ENCODE data around the gene AQR. TPM values are rescaled to one million over a fixed set of nuclear protein-coding genes. Genes with fewer than 3 reads are reported as not detected.

Gene AQR
- total RNA-seq, 1 donor from 2014 or later, result 38.0 TPM

DNA sequence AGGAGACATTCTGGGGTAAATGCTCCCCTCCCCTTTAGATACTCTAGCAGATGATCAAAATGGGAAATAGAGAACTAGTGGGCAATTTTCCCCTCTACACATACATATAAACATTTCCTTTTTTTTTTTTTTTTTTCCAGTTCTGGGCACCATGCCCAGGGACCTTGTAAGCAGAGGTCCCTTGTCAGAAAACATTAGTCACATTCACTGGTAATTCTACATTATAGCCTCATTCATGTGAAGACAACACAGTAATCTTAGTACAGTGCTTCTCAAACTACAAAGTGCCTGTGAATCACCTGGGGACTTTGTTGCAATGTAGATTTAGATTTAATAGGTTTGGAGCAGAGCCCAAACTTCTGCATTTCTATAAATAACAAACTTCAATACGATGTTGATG, 114.1 kb downstream of the AQR start:
- peaks cover 3% of the 10 kb centered on the region for H3K4me1 Mint-ChIP-seq (ENCODE audit: unreplicated experiment)
- peaks cover 29% of the 10 kb centered on the region for H3K36me3 Mint-ChIP-seq
- H3K9me3 Mint-ChIP-seq, result no peaks in the 10 kb centered on the region
- no peak for DNase-seq (ENCODE audit: extremely low spot score, unreplicated experiment)
- H3K27me3 Mint-ChIP-seq, result no peaks in the 10 kb centered on the region
- TF ChIP-seq, protein P1, sequence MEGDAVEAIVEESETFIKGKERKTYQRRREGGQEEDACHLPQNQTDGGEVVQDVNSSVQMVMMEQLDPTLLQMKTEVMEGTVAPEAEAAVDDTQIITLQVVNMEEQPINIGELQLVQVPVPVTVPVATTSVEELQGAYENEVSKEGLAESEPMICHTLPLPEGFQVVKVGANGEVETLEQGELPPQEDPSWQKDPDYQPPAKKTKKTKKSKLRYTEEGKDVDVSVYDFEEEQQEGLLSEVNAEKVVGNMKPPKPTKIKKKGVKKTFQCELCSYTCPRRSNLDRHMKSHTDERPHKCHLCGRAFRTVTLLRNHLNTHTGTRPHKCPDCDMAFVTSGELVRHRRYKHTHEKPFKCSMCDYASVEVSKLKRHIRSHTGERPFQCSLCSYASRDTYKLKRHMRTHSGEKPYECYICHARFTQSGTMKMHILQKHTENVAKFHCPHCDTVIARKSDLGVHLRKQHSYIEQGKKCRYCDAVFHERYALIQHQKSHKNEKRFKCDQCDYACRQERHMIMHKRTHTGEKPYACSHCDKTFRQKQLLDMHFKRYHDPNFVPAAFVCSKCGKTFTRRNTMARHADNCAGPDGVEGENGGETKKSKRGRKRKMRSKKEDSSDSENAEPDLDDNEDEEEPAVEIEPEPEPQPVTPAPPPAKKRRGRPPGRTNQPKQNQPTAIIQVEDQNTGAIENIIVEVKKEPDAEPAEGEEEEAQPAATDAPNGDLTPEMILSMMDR (conservative IDR thresholded peaks at IDR 0.05), result no peak
- no peak overlapping the region for H3K4me3 Mint-ChIP-seq
- H3K27ac Mint-ChIP-seq, result no peak overlapping the region

DNA sequence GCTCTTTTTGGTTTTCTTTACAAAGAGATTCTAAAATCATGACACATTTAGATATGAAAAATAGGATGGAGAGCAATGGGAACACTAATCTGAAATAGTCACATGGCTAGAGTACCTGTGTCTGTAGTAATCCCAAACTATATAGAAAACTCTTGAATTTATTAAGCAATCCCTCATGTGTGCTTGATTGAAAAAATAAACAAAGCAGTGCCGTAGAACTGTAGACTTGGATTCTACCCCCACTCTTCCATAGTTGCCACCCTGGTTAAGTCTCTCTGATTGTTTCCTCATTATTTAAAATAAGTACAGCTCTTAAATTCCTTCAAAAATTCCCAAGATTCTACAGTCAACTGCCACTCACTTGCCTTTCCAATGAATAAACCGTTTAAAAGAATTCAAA, 115.3 kb downstream of the AQR start:
- H3K4me3 Mint-ChIP-seq, result no peak overlapping the region
- H3K27ac Mint-ChIP-seq, result no peak overlapping the region
- H3K36me3 Mint-ChIP-seq, result peaks cover 21% of the 10 kb centered on the region
- H3K9me3 Mint-ChIP-seq, result no peaks in the 10 kb centered on the region
- H3K27me3 Mint-ChIP-seq, result no peaks in the 10 kb centered on the region
- TF ChIP-seq, protein P1 (conservative IDR thresholded peaks at IDR 0.05), result no peak
- DNase-seq (ENCODE audit: extremely low spot score, unreplicated experiment), result no peak
- H3K4me1 Mint-ChIP-seq (ENCODE audit: unreplicated experiment), result peaks cover 3% of the 10 kb centered on the region

DNA sequence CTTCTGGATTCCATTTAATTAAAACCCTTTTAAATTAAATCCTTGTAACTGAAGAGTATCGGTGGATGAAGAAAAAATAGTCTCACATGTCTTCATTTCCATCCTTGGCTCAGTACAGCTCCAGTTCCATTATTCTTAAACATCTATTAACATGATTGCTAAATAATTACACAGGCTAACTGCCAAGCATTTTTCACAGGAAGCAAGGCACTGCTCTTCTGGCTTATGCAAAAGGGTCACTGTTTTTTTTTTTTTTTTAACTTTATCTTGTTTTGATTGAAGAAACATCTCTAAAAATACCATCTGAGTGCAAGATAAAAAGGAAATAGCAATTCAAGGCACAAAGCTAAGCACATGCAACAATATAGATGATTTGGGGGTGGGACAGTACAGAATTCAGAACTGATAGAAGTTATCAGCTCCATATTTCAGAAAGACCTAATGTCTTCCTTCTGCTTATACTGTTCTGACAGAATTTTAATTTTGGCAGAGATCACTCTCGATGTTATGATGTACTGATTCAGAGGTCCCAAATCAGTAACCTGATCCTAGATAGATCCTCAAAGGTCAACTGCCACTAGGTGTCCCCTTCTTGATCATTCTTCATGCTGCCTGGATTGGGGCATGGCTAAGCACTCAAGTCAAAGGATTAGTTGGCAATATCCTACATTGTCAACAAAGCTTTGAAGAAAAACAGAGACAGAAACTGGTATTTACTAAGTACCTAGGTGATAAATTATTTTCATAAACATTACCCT, 116.4 kb downstream of the AQR start:
- TF ChIP-seq, protein P1 (conservative IDR thresholded peaks at IDR 0.05), result no peak
- DNase-seq (ENCODE audit: extremely low spot score, unreplicated experiment), result no peak
- Mint-ChIP-seq H3K27me3 (no peaks in the 10 kb centered on the region), H3K4me1 (ENCODE audit: unreplicated experiment) (peaks cover 3% of the 10 kb centered on the region), H3K27ac (no peak overlapping the region), H3K9me3 (no peaks in the 10 kb centered on the region), H3K36me3 (peaks cover 14% of the 10 kb centered on the region), H3K4me3 (no peak overlapping the region)

DNA sequence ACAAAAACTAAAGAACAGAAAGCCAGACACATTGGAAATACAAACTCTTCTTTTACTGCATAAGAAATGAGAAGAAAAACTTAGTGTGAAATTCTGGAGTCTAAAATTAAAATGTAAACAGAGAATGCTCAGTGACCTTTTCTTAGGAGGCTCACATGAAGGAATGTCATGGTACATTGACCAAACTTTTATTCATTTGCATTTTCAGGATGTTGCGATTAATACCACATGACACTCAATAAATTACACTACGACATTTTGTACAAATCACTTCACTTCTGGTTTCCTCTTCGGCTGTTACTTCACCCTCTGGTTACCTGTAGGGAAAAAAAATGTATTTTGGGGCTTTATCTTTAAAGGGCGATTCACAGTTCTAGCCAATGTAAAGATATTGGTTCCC, 117.8 kb downstream of the AQR start:
- TF ChIP-seq, protein P1 (conservative IDR thresholded peaks at IDR 0.05), result no peak
- no peak overlapping the region for H3K4me3 Mint-ChIP-seq
- H3K4me1 Mint-ChIP-seq (ENCODE audit: unreplicated experiment), result peaks cover 3% of the 10 kb centered on the region
- H3K36me3 Mint-ChIP-seq, result peaks cover 9% of the 10 kb centered on the region
- no peak overlapping the region for H3K27ac Mint-ChIP-seq
- no peaks in the 10 kb centered on the region for H3K27me3 Mint-ChIP-seq
- DNase-seq (ENCODE audit: extremely low spot score, unreplicated experiment), result no peak
- H3K9me3 Mint-ChIP-seq, result no peaks in the 10 kb centered on the region

DNA sequence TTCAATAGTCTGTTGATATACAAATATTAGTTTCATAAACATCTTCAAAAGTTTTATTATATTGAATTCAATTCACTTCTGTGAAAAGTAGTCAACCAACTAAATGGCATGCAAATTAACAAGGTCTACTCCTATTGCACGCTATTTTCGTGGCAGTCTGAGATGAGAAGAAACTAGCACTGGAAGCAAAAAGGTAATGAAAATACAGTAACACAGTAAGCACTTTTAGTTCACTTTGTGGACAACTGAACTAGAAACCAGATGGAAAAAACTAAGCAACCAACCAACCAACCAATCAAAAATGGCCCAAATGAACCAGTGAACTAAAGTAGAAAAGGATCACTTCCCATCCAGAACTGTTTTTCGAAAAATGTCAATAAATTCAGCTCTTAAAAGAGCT, 118.5 kb downstream of the AQR start:
- H3K9me3 Mint-ChIP-seq, result no peaks in the 10 kb centered on the region
- no peak overlapping the region for H3K27ac Mint-ChIP-seq
- H3K36me3 Mint-ChIP-seq, result peaks cover 8% of the 10 kb centered on the region
- H3K27me3 Mint-ChIP-seq, result no peaks in the 10 kb centered on the region
- H3K4me3 Mint-ChIP-seq, result no peak overlapping the region
- H3K4me1 Mint-ChIP-seq (ENCODE audit: unreplicated experiment), result peaks cover 3% of the 10 kb centered on the region
- DNase-seq (ENCODE audit: extremely low spot score, unreplicated experiment), result no peak
- TF ChIP-seq, protein P1 (conservative IDR thresholded peaks at IDR 0.05), result no peak

Measured in type B pancreatic cell (in vitro differentiated cells).